HG03025 (cell line): ENCODE results near the gene RPS3A.
A peak's percentile ranks its signal among the peaks of the same experiment; 100 is the strongest.
"Not testable (repeated sequence)": the region's sequence is repeated elsewhere in the genome, so short reads cannot be mapped to it uniquely, and the experiment has no call there.

Source experiments
- ATAC-seq: cut with Tn5 transposase; IDR thresholded peaks from one replicate; pipeline ENCODE4 v1.9.1; 2021; ENCODE audit warnings: mild to moderate bottlenecking, moderate library complexity; ENCODE audit not compliant: unreplicated experiment, low FRiP score

The RPS3A gene

GRCh38 chr4:151099229-151099975, at the start of gene RPS3A:
Gene RPS3A (plus strand): TSS chr4:151099628. CDS start chr4:151099653, 25 bp downstream.
- ATAC-seq = peak; percentile 94

GRCh38 chr4:151052785-151053184, 46.6 kb upstream of the RPS3A start:
- ATAC-seq = no peak

DNA sequence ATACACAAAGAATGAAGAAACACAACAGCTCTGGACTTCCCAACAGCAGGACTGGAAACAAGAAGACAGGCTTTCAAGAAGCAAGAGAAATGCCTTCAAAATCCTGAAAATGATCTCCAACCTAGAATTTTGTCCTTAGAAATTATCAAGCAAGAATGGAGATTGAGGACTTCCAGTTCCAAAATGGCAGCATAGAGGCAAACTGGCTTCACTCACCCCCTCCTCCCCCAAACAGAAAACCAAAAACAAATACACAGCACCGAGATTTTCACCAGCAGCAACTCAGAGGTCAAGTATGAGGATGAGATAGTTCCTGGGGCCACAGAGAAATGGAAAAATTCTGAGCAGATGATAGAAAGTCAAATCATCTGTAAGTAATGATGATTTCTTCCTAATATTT, 43.9 kb upstream of the RPS3A start:
- no peak for ATAC-seq

DNA sequence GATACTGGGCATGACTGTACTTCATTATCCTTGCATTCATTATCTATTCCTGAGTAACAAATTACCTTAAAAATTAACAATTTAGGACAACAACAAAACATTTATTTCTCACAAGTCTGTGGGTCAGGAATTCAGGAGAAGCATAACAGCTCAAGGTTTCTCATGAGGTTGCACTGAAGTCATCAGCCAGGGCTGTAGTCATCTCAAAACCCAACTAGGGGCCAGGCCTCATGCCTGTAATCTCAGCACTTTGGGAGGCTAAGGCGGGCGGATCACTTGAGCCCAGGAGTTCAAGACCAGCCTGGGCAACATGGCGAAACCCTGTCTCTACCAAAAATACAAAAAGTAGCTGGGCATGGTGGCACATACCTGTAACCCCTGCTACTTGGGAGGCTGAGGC, 36.3 kb upstream of the RPS3A start:
- ATAC-seq = not testable (repeated sequence)

DNA sequence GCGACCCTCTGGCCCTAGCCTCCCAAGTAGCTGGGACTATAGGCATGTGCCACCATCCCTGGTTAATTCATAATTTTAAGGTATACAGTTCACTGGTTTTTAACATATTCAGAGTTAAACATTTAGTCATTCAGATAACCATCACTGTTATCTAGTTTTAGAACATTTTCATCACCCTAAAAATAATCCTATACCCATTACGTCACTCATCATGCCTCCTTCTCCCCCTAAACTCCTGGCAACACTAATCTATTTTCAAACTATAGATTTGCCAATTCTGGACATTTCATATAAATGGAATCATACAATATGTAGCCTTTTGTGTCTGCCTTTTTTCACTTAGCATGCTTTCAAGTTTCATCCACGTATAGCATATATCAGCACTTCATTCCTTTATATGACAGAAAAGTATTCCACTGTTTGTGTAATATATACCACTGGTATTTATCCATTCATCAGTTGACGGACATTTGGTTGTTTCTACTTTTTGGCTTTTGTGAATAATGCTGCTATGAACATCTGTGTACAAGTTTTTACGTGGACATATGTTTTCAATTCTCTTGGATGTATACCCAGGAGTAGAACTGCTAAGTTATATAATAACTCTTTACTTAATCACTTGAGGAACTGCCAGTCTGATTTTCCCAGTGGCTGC, 32.0 kb upstream of the RPS3A start:
- no peak for ATAC-seq

DNA sequence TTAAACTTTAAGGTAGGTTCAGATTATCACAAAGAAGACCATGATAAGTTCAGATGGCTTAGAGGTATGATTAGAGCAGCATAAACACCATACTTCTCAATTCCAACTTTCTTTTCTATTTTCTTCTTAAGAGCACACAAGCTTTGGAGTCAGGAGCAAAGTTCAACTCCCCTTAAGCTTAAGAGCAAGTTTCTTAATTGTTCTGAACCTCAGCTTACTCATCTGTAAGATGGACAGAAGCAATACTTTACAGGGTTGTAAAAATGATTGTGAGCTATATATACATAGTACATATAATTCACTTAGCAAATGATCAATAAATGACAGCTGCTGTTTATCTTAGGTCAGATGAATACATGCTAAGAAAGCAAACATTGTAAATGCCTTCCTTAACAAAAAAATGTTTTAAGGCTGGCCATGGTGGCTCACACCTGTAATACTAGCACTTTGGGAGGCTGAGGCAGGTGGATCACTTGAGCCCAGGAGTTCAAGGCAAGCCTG, 25.0 kb upstream of the RPS3A start:
- no peak for ATAC-seq

- not testable (repeated sequence) for ATAC-seq
Measured at GRCh38 chr4:151077978-151078377, 21.4 kb upstream of the RPS3A start.

DNA sequence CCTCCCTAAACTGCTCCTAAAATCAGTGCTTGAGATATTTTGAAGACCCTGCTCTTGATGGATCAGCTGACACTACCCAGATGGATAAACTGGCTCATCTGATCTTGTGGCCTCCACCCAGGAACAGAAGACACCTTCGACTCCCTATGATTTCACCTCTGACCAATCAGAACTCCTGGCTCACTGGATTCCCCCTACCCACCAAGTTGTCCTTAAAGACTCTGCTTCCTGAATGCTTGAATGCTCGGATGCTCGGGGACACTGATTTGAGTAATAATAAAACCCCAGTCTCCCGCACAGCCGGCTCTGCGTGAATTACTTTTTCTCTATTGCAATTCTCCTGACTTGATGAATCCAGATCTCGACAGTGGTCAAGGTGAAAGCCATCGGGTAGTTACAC, 12.0 kb upstream of the RPS3A start:
- no peak for ATAC-seq

DNA sequence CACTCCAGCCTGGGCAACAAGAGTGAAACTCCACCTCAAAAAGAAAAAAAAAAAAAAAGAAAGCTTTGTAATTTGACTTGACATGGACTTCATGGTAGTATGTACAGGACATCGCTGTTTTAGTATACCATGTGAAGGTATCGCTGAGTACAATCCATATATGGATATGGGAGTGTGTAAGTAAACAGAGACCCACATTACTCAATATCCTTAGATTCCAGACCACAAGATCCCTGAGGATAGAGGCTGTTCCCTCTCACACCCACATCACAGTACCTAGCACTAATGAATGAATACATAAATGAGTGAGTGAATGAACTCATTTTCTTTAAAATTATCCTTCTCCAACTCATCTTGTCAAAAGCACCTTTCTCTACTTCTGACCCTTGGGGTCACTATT, 8.4 kb upstream of the RPS3A start:
- no peak for ATAC-seq

DNA sequence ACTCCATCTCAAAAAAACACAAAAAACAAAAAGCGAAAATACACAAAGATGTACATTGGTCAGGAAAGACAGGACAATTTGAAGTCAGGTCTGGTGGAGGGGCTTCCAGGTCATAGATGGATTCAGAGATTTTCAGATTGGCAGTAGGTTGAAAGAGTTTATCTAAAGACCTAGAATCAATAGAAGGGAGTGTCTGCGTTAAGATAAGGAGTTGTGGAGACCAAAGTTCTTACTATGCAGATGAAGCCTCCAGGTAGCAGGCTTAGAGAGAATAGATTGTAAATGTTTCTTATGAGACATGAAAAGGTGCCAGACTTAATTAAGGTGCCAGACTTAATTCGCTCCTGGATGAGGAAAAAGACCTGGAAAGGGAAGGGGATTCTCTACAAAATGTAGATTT, 6.9 kb upstream of the RPS3A start:
- no peak for ATAC-seq

DNA sequence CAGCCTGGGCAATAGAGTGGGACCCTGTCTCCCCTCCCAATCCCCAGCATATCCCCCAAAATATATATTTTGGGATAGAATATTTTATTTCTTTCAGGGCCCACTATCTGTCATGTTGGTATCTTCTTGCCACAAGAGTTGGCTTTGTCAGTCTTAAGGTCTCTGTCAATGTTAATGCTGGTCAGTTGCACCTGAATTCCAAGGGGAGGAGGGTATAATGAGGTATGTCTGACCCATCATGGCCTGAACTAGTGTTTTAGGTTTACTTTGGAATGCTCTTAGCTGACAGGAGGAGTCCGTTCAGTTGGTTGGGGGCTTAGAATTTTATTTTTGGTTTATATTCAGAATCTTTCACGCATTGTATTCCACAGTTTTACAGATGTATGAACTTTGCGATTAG, 6.2 kb upstream of the RPS3A start:
- ATAC-seq = no peak

- ATAC-seq = no peak
Measured at GRCh38 chr4:151094290-151094751, 5.1 kb upstream of the RPS3A start.

GRCh38 chr4:151095142-151095541, 4.3 kb upstream of the RPS3A start:
- no peak for ATAC-seq

GRCh38 chr4:151097759-151098158, 1.7 kb upstream of the RPS3A start:
- no peak for ATAC-seq

- ATAC-seq = no peak
Measured at GRCh38 chr4:151098979-151099228, 524 bp upstream of the RPS3A start.

DNA sequence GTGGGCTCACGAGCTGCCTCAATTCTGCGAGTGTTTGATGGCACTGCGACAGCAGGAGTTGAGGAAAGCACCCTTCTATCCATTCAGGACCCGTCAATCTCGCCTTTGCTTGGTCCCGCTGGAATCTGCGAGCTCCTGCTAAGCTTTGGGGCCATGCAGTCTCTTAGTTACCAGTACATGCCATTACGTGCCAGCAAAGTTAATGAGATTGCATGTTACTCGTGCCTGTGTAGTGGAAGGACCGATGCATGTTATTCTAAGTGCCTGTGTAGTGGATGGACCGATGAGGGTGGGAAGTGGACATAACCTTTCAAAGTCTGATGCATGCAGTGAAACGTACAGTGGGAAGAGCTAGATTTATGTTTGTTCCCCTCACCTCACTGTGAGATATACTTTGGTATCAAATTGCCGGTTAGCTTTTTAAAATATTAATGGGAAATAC, 569 bp downstream of the RPS3A start:
- ATAC-seq = peak; percentile 2

GRCh38 chr4:151100531-151100930, 1.1 kb downstream of the RPS3A start:
- ATAC-seq = no peak

GRCh38 chr4:151103758-151104157, 4.3 kb downstream of the RPS3A start:
- ATAC-seq = no peak

GRCh38 chr4:151104621-151105020, 5.2 kb downstream of the RPS3A start:
- ATAC-seq = no peak

GRCh38 chr4:151105454-151106032, 6.1 kb downstream of the RPS3A start:
- ATAC-seq = no peak

GRCh38 chr4:151107063-151107462, 7.6 kb downstream of the RPS3A start:
- no peak for ATAC-seq

DNA sequence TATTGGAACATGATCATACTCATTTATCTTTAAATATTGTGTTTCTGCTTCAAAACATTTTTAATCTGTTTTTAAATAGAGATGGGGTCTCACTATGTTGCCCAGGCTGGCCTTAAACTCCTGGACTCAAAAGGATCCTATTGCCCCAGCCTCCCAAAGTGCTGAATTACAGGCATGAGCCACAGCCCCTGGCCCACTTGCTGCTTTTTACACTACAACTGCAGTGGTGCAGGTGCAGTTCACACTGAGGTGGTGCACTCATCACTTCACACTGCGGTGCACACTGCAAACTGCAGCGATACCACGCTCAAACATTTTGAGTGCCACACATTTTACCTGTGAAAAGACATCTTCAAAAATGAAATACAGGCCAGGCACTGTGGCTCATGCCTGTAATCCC, 10.8 kb downstream of the RPS3A start:
- no peak for ATAC-seq
